ENCODE results near the gene MRGPRE. TPM values are rescaled to one million over a fixed set of nuclear protein-coding genes. Genes with fewer than 3 reads are reported as not detected.

MRGPRE gene
- total RNA-seq, 1 donor from 2014 or later = not detected

GRCh38 chr11:3217818-3218482 is 14.3 kb downstream of the MRGPRE start:
- H3K9me3 Mint-ChIP-seq (ENCODE audit: low read depth) = no peaks in the 10 kb centered on the region
- no peak for DNase-seq (ENCODE audit: low spot score, unreplicated experiment)
- H3K4me3 Mint-ChIP-seq (ENCODE audit: low read depth) = no peak overlapping the region
- TF ChIP-seq CTCF (IDR thresholded peaks at IDR 0.05; ENCODE audit: unreplicated experiment) = no peak
- H3K4me1 Mint-ChIP-seq (ENCODE audit: low read depth) = no peaks in the 10 kb centered on the region
- H3K27me3 Mint-ChIP-seq = peaks cover 70% of the 10 kb centered on the region
- H3K36me3 Mint-ChIP-seq (ENCODE audit: insufficient read depth) = no peaks in the 10 kb centered on the region
- no peak overlapping the region for H3K27ac Mint-ChIP-seq

- no peaks in the 10 kb centered on the region for H3K36me3 Mint-ChIP-seq (ENCODE audit: insufficient read depth)
- H3K27ac Mint-ChIP-seq = no peak overlapping the region
- DNase-seq (ENCODE audit: low spot score, unreplicated experiment) = no peak
- H3K4me3 Mint-ChIP-seq (ENCODE audit: low read depth) = no peak overlapping the region
- no peaks in the 10 kb centered on the region for H3K4me1 Mint-ChIP-seq (ENCODE audit: low read depth)
- no peak for TF ChIP-seq CTCF (IDR thresholded peaks at IDR 0.05; ENCODE audit: unreplicated experiment)
- H3K27me3 Mint-ChIP-seq = peaks cover 70% of the 10 kb centered on the region
- peaks cover 6% of the 10 kb centered on the region for H3K9me3 Mint-ChIP-seq (ENCODE audit: low read depth)
Observed at GRCh38 chr11:3216027-3216525, 16.1 kb downstream of the MRGPRE start.

GRCh38 chr11:3215346-3216026 is 16.7 kb downstream of the MRGPRE start:
- no peak for DNase-seq (ENCODE audit: low spot score, unreplicated experiment)
- no peaks in the 10 kb centered on the region for H3K4me1 Mint-ChIP-seq (ENCODE audit: low read depth)
- no peak for TF ChIP-seq CTCF (IDR thresholded peaks at IDR 0.05; ENCODE audit: unreplicated experiment)
- H3K9me3 Mint-ChIP-seq (ENCODE audit: low read depth) = peaks cover 6% of the 10 kb centered on the region
- no peak overlapping the region for H3K27ac Mint-ChIP-seq
- H3K36me3 Mint-ChIP-seq (ENCODE audit: insufficient read depth) = no peaks in the 10 kb centered on the region
- peaks cover 65% of the 10 kb centered on the region for H3K27me3 Mint-ChIP-seq
- no peak overlapping the region for H3K4me3 Mint-ChIP-seq (ENCODE audit: low read depth)

GRCh38 chr11:3214420-3214699 is 17.9 kb downstream of the MRGPRE start:
- no peak overlapping the region for H3K27ac Mint-ChIP-seq
- no peaks in the 10 kb centered on the region for H3K36me3 Mint-ChIP-seq (ENCODE audit: insufficient read depth)
- DNase-seq (ENCODE audit: low spot score, unreplicated experiment) = no peak
- peaks cover 6% of the 10 kb centered on the region for H3K9me3 Mint-ChIP-seq (ENCODE audit: low read depth)
- peaks cover 64% of the 10 kb centered on the region for H3K27me3 Mint-ChIP-seq
- TF ChIP-seq CTCF (IDR thresholded peaks at IDR 0.05; ENCODE audit: unreplicated experiment) = no peak
- H3K4me3 Mint-ChIP-seq (ENCODE audit: low read depth) = no peak overlapping the region
- H3K4me1 Mint-ChIP-seq (ENCODE audit: low read depth) = no peaks in the 10 kb centered on the region

GRCh38 chr11:3213659-3214419 is 18.4 kb downstream of the MRGPRE start:
- Mint-ChIP-seq H3K9me3 (ENCODE audit: low read depth) (peaks cover 6% of the 10 kb centered on the region), H3K27me3 (peaks cover 64% of the 10 kb centered on the region), H3K4me1 (ENCODE audit: low read depth) (no peaks in the 10 kb centered on the region), H3K36me3 (ENCODE audit: insufficient read depth) (no peaks in the 10 kb centered on the region), H3K27ac (no peak overlapping the region), H3K4me3 (ENCODE audit: low read depth) (no peak overlapping the region)
- DNase-seq (ENCODE audit: low spot score, unreplicated experiment) = no peak
- TF ChIP-seq CTCF (IDR thresholded peaks at IDR 0.05; ENCODE audit: unreplicated experiment) = no peak

Data from progenitor cell of endocrine pancreas (in vitro differentiated cells).